HUES48 (cell line): Measurements from ENCODE around the gene CACNA1S.

Experiments
- H3K27ac ChIP-seq: one replicate; pipeline ENCODE4 v1.7.0; 2013; ENCODE audit warnings: low read depth, low read length, inconsistent platforms
- H3K27me3 ChIP-seq: 2 replicates; pipeline ENCODE4 v1.6.1; 2013; ENCODE audit warnings: mild to moderate bottlenecking, low read length; ENCODE audit not compliant: control insufficient read depth, insufficient read depth
- H3K36me3 ChIP-seq: 2 replicates; pipeline ENCODE4 v1.6.1; 2013; ENCODE audit warnings: low read length; ENCODE audit not compliant: control insufficient read depth, insufficient read depth
- H3K4me1 ChIP-seq: 2 replicates; pipeline ENCODE4 v1.6.1; 2013; ENCODE audit warnings: mild to moderate bottlenecking, low read length; ENCODE audit not compliant: control insufficient read depth, insufficient read depth
- H3K4me3 ChIP-seq: 2 replicates; pipeline ENCODE4 v1.5.1; 2013; ENCODE audit warnings: mild to moderate bottlenecking, low read depth, low read length
- H3K9ac ChIP-seq: 2 replicates; pipeline ENCODE4 v1.6.1; 2013; ENCODE audit warnings: mild to moderate bottlenecking, low read depth, low read length, moderate library complexity
- H3K9me3 ChIP-seq: 2 replicates; pipeline ENCODE4 v1.6.1; 2013; ENCODE audit warnings: low read length; ENCODE audit not compliant: control insufficient read depth, insufficient read depth

Gene CACNA1S

DNA sequence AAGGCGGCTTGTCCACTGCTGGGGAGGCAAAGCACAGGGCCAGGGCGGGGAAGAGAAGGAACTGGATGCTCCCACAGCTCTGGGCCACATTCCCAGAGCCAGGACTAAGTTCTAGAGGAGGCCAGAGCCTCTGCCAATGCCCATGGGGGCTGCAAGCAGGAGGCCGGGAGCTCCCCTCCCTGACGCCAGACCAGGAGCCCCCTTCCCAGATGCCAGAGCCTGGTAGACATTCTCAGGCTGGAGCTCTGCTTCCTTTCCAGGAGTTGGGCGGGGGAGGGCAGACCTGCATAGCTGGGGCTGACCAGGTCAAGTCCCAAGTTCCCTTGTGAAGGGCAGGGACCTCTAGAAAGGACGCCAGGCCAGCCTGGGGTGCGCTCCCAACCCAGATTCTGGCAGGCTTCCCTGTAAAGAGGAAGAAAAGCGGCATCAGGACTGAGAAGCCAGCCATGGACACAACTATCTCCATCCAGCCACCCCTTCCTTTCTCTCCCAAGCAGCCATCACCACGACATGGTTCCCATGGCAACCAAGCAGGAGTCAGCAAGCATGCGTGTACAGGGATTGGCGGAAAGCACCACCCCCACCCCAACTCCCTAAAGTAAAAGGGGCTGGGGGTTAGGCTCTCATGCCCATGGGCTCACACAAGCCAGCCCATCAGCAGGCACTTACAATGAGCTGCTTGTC is 102.1 kb downstream of the CACNA1S start:
- H3K27me3 ChIP-seq = no peaks in the 10 kb centered on the region
- no peak overlapping the region for H3K4me3 ChIP-seq
- H3K36me3 ChIP-seq = no peaks in the 10 kb centered on the region
- H3K27ac ChIP-seq = no peak overlapping the region
- no peaks in the 10 kb centered on the region for H3K9me3 ChIP-seq
- H3K9ac ChIP-seq = no peak overlapping the region
- H3K4me1 ChIP-seq = peaks cover 8% of the 10 kb centered on the region; the same call in 1 of the 2 replicates

- H3K4me1 ChIP-seq = peaks cover 5% of the 10 kb centered on the region; the same call in 1 of the 2 replicates
- H3K36me3 ChIP-seq = peaks cover 7% of the 10 kb centered on the region; the same call in 1 of the 2 replicates
- no peak overlapping the region for H3K27ac ChIP-seq
- H3K27me3 ChIP-seq = no peaks in the 10 kb centered on the region
- no peak overlapping the region for H3K4me3 ChIP-seq
- H3K9me3 ChIP-seq = no peaks in the 10 kb centered on the region
- H3K9ac ChIP-seq = no peak overlapping the region
Observed at GRCh38 chr1:201008666-201009360, 103.4 kb downstream of the CACNA1S start.

GRCh38 chr1:201007481-201007880 is 104.7 kb downstream of the CACNA1S start:
- peaks cover 16% of the 10 kb centered on the region; the same call in 1 of the 2 replicates for H3K36me3 ChIP-seq
- H3K9me3 ChIP-seq = no peaks in the 10 kb centered on the region
- no peak overlapping the region for H3K9ac ChIP-seq
- no peaks in the 10 kb centered on the region for H3K27me3 ChIP-seq
- no peak overlapping the region for H3K4me3 ChIP-seq
- no peak overlapping the region for H3K27ac ChIP-seq
- H3K4me1 ChIP-seq = peaks cover 5% of the 10 kb centered on the region; the same call in 1 of the 2 replicates

DNA sequence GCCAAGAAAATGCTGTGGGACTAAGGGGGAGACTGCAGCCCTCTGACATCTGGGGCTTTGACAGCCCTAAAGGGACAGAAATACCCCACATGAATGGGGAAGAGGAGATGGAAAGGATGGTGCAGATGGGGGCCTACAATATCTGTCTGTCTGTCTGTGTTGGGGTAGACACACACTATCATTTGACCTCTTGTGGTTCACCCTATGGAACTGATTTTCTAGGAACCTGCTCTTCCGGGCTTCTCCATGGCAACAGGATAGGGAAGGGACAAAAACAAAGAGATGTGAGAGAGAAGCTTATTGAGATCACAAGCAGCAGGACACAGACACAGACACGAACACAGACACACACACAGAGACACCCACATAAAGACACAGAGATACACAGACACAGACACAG is 105.8 kb downstream of the CACNA1S start:
- Histone ChIP-seq H3K9ac (no peak overlapping the region), H3K4me1 (peaks cover 5% of the 10 kb centered on the region; the same call in 1 of the 2 replicates), H3K27ac (no peak overlapping the region), H3K27me3 (no peaks in the 10 kb centered on the region), H3K4me3 (no peak overlapping the region), H3K9me3 (no peaks in the 10 kb centered on the region), H3K36me3 (peaks cover 16% of the 10 kb centered on the region; the same call in 1 of the 2 replicates)

- Histone ChIP-seq H3K9ac (no peak overlapping the region), H3K36me3 (peaks cover 19% of the 10 kb centered on the region; the same call in 1 of the 2 replicates), H3K27me3 (no peaks in the 10 kb centered on the region), H3K9me3 (no peaks in the 10 kb centered on the region), H3K4me1 (no peaks in the 10 kb centered on the region), H3K27ac (no peak overlapping the region), H3K4me3 (no peak overlapping the region)
Observed at GRCh38 chr1:201004732-201005131, 107.5 kb downstream of the CACNA1S start.

- no peak overlapping the region for H3K4me3 ChIP-seq
- no peaks in the 10 kb centered on the region for H3K4me1 ChIP-seq
- no peaks in the 10 kb centered on the region for H3K27me3 ChIP-seq
- peaks cover 22% of the 10 kb centered on the region; the same call in 1 of the 2 replicates for H3K36me3 ChIP-seq
- H3K9ac ChIP-seq = no peak overlapping the region
- H3K27ac ChIP-seq = no peak overlapping the region
- H3K9me3 ChIP-seq = no peaks in the 10 kb centered on the region
Observed at GRCh38 chr1:201004154-201004553, 108.1 kb downstream of the CACNA1S start.

GRCh38 chr1:201002510-201002909 is 109.7 kb downstream of the CACNA1S start:
- H3K9ac ChIP-seq = no peak overlapping the region
- H3K4me1 ChIP-seq = no peaks in the 10 kb centered on the region
- no peaks in the 10 kb centered on the region for H3K27me3 ChIP-seq
- H3K36me3 ChIP-seq = peaks cover 37% of the 10 kb centered on the region
- H3K4me3 ChIP-seq = no peak overlapping the region
- no peaks in the 10 kb centered on the region for H3K9me3 ChIP-seq
- H3K27ac ChIP-seq = no peak overlapping the region

DNA sequence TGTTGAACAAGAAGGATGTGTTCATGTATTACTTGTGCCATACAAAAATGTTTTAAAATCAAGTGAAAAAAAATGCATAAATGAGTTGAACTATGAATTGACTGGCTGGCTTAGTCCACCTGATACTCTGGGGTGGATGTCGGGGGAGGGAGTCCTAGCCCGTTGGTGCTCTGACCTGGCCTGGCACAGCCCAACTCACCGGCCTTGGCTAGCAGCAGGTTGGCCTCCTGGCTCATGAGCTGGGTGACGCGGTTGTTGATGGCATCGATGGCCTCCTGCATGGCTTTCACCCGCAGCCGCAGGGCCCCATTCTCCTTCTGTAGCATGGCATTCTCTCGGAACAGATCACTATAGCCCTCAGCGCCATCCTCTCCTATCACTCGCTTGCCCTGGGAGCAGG is 110.3 kb downstream of the CACNA1S start:
- no peaks in the 10 kb centered on the region for H3K27me3 ChIP-seq
- no peak overlapping the region for H3K9ac ChIP-seq
- no peaks in the 10 kb centered on the region for H3K9me3 ChIP-seq
- peaks cover 37% of the 10 kb centered on the region for H3K36me3 ChIP-seq
- no peaks in the 10 kb centered on the region for H3K4me1 ChIP-seq
- H3K27ac ChIP-seq = no peak overlapping the region
- H3K4me3 ChIP-seq = no peak overlapping the region

DNA sequence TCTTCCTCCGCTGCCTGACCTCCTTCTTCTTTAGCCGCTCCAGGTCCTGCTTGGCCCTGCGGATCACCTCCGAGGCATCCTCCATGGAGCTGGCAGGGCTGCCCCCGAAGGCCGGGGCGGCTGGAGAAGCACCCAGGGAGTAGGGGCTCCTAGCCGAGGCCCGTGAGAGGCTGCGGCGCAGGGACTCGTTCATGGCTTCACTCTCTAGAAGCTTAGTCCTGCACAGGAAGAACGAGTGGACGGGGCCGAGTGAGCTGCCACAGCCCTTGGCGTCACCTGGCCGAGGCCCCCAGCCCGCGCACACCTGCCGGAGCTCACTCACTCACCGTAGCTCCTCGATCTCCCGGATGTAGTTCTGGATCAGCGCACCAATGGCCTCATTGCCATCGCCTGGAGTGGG is 111.8 kb downstream of the CACNA1S start:
- no peak overlapping the region for H3K27ac ChIP-seq
- H3K36me3 ChIP-seq = peaks cover 44% of the 10 kb centered on the region
- H3K9me3 ChIP-seq = no peaks in the 10 kb centered on the region
- H3K4me3 ChIP-seq = no peak overlapping the region
- no peaks in the 10 kb centered on the region for H3K27me3 ChIP-seq
- no peak overlapping the region for H3K9ac ChIP-seq
- no peaks in the 10 kb centered on the region for H3K4me1 ChIP-seq

GRCh38 chr1:200999667-201000066 is 112.6 kb downstream of the CACNA1S start:
- Histone ChIP-seq H3K27ac (no peak overlapping the region), H3K36me3 (peaks cover 44% of the 10 kb centered on the region), H3K9me3 (no peaks in the 10 kb centered on the region), H3K9ac (no peak overlapping the region), H3K4me1 (no peaks in the 10 kb centered on the region), H3K27me3 (no peaks in the 10 kb centered on the region), H3K4me3 (no peak overlapping the region)

DNA sequence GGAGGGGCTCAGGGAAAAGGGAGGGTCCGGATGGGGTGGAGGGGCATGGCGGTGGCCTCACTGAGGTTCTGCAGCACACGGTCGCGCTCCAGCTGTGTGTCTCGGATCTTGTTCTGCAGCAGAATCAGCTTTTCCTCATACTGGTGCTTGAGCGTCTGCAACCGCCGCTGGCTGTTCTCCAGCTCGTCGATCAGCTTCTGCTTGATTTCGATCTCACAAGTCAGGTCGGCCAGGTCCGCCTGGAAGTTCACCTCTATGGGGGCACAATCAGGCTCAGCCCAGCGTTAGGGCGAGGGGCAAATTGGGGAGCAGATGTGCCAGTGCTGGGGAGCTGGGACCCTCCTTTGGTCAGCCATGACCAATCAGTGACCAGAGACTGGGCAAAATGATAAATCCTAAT is 113.9 kb downstream of the CACNA1S start:
- no peak overlapping the region for H3K9ac ChIP-seq
- no peaks in the 10 kb centered on the region for H3K9me3 ChIP-seq
- no peaks in the 10 kb centered on the region for H3K27me3 ChIP-seq
- H3K4me1 ChIP-seq = no peaks in the 10 kb centered on the region
- no peak overlapping the region for H3K27ac ChIP-seq
- H3K4me3 ChIP-seq = no peak overlapping the region
- H3K36me3 ChIP-seq = peaks cover 39% of the 10 kb centered on the region
